Cerebellar cortex (tissue), 1 donor: Measurements from ENCODE around the gene DLGAP1.

Source experiments
- DNase-seq: peaks from one replicate; pipeline ENCODE4 v3.0.0-alpha.2; 2015; ENCODE audit warnings: low spot score

The DLGAP1 gene

DNA sequence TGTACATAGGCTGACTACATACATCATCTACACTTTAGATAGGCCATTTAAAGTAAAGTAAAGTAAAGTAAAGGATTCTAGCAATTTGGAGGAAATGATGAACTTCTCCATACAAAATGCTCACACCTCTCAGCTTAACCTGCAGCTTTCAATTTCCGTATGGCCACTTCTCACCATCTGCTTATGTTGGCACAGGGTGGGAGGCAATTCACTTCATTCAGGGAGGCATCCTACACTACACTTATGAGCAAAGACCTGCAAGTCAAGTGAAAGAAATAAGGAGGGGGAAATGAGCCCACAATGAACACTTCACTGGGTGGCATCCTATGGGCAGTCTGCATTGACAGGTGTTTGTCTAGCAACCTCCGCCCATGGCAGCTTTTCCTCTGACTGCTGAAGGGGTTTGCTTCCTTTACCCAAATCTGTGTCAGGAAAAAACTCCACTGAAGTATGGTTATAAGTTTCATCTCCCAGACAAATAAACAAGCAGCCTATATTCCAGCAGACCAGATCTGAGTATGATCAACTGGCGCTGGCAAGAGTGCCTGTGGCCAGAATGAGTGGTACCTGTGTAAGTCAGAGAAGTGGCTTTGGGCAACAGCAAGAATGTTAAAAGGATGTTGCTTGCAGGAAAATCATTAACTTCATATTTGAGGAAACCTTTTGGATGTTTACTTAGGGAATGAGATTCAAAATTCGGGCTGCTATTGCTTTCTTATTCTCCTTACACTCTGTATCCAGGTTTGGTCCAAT is 556.1 kb downstream of the DLGAP1 start:
- peak; percentile 96 for DNase-seq

GRCh38 chr18:3892152-3892551 is 563.0 kb downstream of the DLGAP1 start:
- no peak for DNase-seq

- DNase-seq, result no peak
Observed at GRCh38 chr18:3891245-3891644, 563.9 kb downstream of the DLGAP1 start.

GRCh38 chr18:3889803-3890202 is 565.3 kb downstream of the DLGAP1 start:
- DNase-seq, result no peak

DNA sequence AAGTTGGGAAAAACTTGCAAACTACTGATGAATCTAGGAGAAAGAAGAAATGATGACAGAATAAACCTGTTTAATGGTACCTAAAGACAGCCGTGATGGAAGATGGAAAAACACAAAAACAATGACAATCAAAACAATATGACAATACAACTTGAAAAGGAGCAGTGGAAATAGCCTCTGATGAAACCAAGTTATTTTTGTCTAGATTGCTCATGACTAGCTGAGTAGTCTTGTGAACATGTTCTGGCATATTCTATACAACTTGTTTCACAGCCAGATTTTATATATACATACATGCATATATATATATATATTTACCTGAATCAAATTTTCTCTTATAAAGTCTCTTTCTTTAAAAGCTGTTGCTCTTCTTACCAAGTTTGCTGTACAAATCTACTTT is 566.0 kb downstream of the DLGAP1 start:
- no peak for DNase-seq

DNA sequence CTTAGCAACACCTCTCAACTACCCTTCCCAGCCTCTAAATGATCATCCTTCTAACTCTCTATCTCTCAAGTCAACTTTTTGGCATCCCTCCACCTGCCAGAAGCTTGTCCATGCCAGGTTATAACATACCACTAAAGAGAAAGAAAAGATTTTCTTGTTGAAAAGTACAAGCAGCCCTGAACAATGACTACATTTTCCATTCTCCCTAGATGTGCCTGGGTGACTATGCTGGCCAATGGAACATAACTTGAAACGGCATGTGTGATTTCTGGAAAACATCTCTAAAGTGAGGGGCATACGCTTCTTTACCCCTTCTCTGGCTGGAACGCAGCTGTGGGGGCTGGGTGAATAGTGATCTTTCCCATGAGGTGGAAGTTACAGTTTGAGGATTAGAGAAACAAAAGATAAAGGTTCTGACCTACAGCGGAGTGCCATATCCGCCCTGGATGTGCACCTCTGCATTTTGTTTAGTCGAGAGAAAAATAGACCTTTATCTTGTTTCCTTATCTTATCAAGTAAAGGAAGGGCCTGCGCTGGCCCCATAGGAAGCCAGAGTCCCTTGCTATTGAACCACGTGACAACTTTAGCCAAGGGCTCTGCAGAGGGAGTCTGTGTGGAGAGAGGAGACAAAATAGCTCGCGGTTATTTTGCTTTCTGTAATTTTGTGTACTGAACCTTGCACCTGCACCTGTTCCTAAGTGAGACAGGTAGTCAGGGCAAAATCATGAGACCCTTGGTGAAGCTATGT is 568.4 kb downstream of the DLGAP1 start:
- no peak for DNase-seq

DNA sequence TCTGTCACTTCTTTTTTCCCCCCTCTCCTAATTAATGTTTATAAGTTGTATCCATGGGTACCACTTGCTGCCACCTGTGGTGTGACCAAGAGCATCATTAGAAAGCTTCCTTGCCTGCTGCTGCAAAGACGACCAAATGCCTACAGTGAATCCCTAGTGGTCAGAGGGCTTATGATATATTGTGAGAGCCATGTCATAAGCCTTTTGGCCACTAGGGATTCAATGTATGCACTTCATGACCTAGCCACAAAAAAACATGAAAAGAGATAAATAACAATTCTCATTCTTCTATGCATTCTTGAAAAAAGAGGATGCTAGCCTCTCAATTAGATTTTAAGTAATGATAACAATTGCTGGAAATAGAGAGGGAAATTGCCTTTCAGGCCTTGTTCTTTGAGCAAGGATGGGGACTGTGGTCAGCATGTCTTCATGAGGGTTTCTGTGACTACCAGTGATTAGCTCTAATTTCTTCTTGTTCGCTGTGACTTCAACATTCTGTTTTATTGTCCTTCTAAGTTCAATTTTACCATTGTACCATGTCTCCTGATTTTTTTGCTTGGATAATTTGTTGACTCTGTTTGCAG is 569.8 kb downstream of the DLGAP1 start:
- no peak for DNase-seq

- no peak for DNase-seq
Observed at GRCh38 chr18:3879836-3880120, 575.3 kb downstream of the DLGAP1 start.

DNA sequence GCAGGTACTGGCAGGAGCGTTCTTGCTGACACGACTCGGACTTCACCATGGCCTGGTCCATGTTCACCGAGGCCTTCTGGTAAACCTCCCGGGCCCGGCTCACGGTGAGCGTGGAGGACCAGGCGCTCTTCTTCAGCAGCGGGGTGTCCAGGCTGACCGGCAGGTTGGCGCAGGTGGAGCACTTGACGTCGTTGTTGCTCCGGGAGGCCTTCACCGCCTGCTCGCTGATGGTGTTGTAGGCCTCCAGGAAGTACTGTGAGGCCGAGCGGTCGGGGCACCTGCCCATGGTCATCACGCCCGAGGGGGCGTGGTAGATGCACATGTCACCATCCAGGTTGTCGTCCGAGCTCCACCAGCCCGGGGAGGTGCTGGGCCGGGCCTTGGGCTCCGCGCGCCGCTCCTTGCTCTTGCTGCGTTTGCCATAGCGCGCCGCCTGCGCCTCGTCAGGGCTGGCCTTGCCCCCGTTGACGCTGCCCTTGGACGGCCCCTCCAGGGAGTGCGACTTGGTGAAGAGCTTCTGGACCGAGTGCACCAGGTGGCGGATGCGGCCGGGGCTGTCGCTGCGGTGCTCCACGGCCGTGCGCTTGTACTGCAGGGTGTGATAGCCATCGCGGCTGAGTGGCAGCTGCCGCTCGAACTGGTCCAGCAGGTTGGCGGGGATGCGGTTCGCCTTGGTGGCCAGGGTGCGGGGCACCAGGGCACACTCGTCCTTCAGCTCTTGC is 575.8 kb downstream of the DLGAP1 start:
- DNase-seq, result no peak

DNA sequence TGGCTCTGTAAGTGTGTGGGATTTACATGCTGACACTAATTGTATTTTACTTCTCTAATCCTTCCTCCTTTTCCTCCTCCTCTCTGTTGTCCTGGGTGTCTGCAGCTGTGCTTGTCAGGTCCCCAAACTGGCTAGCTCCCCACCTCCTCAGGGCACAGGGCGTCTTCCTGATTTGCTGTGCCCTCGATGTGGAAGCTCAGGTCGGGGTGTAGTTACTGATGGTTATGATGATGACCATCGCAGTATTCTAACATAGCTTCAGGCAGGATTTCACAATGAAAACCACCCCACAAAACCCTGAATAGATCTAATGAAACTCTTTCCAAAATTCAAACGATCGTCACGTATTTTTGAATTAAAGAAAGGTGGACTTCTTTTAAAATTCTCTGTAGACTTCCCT is 576.7 kb downstream of the DLGAP1 start:
- no peak for DNase-seq

GRCh38 chr18:3877678-3878077 is 577.4 kb downstream of the DLGAP1 start:
- DNase-seq, result no peak

- peak; percentile 83 for DNase-seq
Observed at GRCh38 chr18:3875961-3876360, 579.1 kb downstream of the DLGAP1 start.

GRCh38 chr18:3875376-3875775 is 579.7 kb downstream of the DLGAP1 start:
- DNase-seq, result peak; percentile 87

GRCh38 chr18:3874581-3874980 is 580.5 kb downstream of the DLGAP1 start:
- peak; percentile 73 for DNase-seq

DNA sequence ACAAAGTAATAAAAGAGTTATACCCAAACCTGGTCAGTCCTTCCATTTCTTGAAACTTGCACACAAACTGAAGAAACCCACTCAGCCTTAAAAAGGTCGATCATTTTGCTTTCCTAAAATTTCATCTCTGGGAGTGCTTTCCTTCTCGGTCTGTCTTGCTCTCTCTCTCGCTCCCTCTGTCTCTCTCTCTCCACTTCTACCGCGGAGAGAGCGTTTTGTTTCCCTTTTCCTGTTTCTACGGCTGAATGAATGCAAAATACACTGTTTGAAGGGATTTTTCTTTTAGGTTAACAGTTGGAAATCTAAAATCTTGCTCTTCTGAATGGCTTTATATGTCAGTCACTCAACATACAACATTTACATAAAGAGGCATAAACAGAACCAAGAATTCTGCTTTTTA is 581.0 kb downstream of the DLGAP1 start:
- peak; percentile 81 for DNase-seq

- DNase-seq, result peak; percentile 70
Observed at GRCh38 chr18:3873698-3874097, 581.4 kb downstream of the DLGAP1 start.

DNA sequence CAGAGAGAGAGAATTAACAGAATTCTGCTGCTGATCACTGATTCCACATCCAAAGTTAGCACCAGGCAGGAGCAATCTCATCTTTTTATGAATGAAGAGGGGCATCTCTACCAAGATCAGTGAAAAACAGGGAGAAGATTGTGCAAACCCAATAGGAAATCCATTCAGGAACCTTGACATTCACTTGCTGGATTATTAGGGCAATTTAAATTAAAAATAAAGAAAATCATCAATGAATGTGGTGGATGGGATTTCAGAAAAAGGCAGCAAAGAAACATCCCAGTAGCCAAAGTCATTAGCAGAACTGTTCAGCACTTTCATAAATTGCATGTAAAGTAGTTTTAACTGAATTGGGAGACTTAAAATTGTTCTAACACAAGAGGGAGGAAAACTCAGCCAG is 581.9 kb downstream of the DLGAP1 start:
- peak; percentile 55 for DNase-seq

DNA sequence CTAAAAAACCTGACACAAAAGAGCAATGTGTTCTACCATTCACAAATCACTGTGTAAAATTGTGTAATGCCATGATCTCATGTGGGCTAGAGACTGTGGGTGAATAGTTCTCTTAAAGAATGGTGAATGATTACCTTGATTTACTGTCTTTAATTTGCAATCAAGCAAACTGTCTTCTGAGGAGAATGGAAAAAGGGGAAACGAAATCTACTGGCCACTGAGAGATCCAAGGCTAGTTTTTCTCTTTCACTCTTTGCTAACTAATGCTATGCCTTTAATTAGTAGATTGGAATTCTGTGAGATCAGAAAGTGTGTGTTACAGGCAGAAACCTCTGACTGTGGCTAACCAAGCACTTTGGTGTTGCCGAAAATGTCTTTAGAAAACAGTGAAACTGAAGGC is 582.5 kb downstream of the DLGAP1 start:
- peak; percentile 83 for DNase-seq

DNA sequence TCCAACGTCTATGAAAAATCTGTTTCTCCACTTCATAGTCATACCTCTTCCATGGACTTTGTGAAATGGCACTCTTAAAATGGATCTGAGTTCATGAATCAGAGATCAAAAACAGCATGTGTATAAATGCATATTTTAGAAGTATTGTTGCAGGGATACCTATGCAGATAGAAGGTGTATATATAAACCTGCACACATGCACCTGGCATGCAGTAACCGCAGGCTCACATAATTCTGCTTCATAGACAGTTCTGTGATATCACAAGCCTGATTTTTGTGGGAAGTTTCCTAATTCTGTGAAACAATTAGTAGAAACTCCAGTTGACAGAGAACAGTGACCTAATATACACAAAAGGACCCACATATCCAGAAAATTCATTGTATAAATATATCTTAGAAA is 583.4 kb downstream of the DLGAP1 start:
- peak; percentile 56 for DNase-seq

DNA sequence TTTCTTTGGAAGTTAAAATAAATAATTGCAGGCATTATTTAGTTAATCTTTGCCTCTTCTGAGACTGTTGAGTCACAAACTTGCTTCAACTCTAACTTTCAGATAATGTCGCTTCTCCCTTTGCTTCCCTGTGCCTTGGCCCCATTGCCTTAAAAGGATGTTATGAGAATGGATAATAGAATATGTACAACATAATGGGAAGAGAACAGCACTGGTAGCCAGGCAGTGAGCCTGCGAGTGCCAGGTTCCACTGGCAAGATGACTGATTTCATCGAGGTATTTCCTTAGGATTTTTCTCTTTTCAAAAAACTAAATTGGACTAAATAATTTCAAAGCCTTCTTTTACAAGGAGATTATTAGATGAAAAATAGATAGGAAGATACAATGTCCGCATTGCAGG is 584.2 kb downstream of the DLGAP1 start:
- peak; percentile 77 for DNase-seq

DNA sequence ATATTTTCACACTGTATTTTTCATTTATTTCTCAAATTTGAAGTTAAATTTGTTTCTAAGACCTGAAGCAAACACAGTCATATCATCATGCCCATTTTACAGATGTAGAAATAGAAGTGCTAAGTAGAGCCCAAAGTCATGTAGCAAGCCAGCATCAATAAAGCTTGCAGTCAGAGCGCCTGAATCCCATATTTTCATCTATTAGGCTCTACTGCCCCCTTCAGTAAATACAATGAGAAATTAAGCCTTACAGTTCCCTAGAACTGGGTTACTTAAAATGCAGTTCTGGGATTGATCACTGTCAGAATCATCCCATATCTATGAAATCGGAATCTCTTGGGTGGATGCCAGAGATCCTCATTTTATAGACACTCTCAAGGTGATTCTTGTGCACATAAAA is 585.3 kb downstream of the DLGAP1 start:
- DNase-seq, result peak; percentile 91

DNA sequence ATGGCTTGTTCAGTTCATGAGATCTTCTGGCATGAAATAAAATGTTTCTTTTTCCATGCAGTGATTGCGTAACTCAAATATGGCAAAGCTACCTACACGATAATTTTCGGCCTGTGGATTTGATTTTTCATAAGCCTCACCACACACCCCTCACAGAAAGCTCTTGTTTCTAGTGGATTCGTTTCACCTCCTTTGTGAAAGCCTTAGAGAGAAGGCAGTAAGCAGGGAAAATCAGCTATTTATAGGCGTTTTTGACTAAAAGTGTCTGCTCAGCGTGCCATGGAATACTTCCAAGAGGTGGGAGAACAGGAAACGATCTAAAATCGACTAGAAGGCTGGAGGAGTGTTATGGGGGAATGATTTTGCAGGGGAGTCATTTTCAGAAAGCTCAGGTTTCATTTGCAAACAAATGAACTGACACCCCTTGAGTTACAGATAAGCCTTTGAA is 587.2 kb downstream of the DLGAP1 start:
- DNase-seq, result peak; percentile 75

- peak; percentile 45 for DNase-seq
Observed at GRCh38 chr18:3867236-3867635, 587.9 kb downstream of the DLGAP1 start.
